HG02840 (cell line): Measurements from ENCODE around the gene PCDHGA12.
"Not testable (repeated sequence)": the region's sequence is repeated elsewhere in the genome, so short reads cannot be mapped to it uniquely, and the experiment has no call there.

Experiments used
- ATAC-seq: cut with Tn5 transposase; IDR thresholded peaks from one replicate; pipeline ENCODE4 v1.9.1; 2021; ENCODE audit warnings: mild to moderate bottlenecking, moderate library complexity, moderate number of reproducible peaks; ENCODE audit not compliant: unreplicated experiment, low FRiP score

PCDHGA12 gene

DNA sequence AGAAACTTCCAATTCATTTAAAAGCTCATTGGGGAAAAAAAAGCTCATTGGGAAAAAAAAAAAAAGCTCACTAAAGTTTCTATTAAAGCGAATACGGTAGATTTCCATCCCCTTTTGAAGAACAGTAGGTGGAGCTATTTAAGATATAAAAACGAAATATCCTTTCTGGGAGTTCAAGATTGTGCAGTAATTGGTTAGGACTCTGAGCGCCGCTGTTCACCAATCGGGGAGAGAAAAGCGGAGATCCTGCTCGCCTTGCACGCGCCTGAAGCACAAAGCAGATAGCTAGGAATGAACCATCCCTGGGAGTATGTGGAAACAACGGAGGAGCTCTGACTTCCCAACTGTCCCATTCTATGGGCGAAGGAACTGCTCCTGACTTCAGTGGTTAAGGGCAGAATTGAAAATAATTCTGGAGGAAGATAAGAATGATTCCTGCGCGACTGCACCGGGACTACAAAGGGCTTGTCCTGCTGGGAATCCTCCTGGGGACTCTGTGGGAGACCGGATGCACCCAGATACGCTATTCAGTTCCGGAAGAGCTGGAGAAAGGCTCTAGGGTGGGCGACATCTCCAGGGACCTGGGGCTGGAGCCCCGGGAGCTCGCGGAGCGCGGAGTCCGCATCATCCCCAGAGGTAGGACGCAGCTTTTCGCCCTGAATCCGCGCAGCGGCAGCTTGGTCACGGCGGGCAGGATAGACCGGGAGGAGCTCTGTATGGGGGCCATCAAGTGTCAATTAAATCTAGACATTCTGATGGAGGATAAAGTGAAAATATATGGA is at the start of gene PCDHGA12:
Gene PCDHGA12, plus strand, starts transcription at position 176 of the 782 bp plus-strand sequence. Its CDS starts 253 bp downstream, at position 429.
- ATAC-seq = no peak

DNA sequence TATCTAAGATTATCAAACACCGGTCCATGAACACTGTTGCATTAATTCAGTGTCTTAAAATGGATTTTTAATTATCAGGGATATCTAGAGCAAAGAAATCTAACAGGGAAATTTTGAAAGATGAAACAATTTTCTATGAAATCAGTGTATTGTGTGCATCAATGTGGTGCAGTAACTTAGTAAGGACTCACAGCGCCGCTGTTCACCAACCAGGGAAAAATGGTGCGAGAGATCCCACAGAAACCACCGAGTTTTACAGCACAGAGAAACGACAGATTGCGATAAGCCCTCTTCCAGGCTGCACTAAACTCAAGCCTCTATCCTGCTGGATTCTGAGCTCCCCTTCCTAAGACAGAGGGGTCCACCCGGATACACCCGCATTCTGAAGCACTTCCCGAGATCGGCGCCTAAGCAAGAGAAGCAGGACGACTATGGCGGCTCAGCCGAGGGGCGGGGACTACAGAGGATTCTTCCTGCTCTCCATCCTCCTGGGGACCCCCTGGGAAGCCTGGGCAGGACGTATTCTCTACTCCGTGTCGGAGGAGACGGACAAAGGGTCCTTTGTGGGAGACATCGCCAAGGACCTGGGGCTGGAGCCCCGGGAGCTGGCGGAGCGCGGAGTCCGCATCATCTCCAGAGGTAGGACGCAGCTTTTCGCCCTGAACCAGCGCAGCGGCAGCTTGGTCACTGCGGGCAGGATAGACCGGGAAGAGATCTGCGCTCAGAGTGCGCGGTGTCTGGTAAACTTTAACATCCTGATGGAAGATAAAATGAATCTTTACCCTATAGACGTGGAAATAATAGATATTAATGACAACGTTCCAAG is 47.6 kb upstream of the PCDHGA12 start, which contains the start of gene PCDHGA7:
Gene PCDHGA7, plus strand, starts transcription at position 274 of the 826 bp plus-strand sequence. Its CDS starts 158 bp downstream, at position 432.
- no peak for ATAC-seq

DNA sequence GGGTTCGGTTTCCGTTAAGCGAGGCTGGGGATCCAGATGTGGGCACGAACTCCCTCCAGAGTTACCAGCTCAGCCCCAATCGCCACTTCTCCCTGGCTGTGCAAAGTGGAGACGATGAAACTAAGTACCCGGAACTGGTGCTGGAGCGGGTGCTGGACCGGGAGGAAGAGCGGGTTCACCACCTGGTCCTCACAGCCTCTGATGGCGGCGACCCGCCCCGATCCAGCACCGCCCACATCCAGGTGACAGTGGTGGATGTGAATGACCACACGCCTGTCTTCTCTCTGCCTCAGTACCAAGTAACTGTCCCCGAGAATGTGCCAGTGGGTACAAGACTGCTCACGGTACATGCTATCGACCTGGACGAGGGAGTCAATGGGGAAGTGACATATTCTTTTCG is 47.0 kb upstream of the PCDHGA12 start:
- no peak for ATAC-seq

DNA sequence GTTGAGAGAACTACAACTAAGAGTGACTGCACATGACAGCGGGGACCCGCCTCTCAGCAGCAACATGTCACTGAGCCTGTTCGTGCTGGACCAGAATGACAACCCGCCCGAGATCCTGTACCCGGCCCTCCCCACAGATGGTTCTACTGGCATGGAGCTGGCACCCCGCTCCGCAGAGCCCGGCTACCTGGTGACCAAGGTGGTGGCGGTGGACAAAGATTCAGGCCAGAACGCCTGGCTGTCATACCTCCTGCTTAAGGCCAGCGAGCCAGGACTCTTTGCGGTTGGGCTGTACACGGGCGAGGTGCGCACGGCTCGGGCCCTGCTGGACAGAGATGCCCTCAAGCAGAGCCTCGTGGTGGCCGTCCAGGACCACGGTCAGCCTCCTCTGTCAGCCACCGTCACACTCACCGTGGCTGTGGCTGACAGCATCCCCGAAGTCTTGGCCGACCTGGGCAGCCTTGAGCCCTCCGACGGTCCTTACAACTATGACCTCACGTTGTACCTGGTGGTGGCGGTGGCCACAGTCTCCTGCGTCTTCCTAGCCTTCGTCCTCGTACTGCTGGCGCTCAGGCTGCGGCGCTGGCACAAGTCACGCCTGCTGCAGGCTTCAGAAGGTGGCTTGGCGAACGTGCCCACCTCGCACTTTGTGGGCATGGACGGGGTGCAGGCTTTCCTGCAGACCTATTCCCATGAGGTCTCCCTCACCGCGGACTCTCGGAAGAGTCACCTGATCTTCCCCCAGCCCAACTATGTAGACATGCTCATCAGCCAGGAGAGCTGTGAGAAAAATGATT is 45.6 kb upstream of the PCDHGA12 start:
- ATAC-seq = no peak

DNA sequence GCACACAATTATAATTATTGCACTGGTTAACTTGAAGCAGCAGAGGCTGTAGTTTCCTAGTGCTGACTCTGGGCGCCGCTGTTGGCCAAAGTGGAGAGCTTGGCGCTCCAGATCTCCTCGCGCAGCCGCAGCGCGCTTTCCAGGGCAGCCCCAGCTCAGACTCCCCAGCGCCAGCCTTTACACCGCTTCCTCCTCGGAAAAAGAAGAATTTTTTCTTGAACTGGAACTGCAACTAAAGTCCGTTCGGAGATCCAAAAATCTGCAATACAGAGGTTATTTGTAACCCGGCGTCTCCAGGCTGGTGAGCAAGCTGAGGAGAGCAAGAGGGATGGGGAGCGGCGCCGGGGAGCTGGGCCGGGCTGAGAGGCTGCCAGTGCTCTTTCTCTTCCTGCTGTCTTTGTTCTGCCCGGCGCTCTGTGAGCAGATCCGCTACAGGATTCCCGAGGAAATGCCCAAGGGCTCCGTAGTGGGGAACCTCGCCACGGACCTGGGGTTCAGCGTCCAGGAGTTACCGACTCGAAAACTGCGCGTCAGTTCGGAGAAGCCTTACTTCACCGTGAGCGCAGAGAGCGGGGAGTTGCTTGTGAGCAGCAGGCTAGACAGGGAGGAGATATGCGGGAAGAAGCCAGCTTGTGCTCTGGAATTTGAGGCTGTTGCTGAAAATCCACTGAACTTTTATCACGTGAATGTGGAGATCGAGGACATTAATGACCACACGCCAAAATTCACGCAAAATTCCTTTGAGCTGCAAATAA is 42.6 kb upstream of the PCDHGA12 start, which contains the start of gene PCDHGB4:
Gene PCDHGB4, plus strand, starts transcription at position 142 of the 755 bp plus-strand sequence. Its CDS starts 187 bp downstream, at position 329.
- ATAC-seq = not testable (repeated sequence)

DNA sequence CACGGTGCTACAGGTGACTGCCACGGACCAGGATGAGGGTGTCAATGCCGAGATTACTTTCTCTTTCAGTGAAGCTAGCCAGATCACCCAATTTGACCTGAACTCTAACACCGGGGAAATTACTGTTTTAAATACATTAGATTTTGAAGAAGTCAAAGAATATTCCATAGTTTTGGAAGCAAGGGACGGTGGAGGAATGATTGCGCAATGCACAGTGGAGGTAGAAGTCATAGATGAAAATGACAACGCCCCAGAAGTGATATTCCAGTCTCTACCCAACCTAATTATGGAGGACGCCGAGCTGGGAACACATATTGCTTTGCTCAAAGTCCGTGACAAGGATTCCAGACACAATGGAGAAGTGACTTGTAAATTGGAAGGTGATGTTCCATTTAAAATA is 41.6 kb upstream of the PCDHGA12 start:
- no peak for ATAC-seq

DNA sequence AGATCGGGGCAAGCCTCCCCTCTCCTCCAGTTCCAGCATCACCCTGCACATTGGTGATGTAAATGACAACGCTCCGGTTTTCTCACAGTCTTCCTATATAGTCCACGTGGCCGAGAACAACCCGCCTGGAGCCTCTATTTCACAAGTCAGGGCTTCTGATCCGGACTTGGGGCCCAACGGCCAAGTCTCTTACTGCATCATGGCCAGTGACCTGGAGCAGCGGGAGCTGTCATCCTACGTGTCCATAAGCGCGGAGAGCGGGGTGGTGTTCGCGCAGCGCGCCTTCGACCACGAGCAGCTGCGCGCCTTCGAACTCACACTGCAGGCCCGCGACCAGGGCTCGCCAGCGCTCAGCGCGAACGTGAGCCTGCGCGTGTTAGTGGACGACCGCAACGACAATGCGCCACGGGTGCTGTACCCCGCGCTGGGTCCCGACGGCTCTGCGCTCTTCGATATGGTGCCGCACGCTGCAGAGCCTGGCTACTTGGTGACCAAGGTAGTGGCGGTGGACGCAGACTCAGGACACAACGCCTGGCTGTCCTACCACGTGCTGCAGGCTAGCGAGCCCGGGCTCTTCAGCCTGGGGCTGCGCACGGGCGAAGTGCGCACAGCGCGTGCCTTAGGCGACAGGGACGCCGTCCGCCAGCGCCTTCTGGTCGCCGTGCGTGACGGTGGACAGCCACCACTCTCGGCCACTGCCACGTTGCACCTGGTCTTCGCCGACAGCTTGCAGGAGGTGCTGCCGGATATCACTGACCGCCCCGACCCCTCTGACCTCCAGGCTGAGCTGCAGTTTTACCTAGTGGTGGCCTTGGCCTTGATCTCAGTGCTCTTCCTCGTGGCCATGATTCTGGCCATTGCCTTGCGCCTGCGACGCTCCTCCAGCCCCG is 40.9 kb upstream of the PCDHGA12 start:
- no peak for ATAC-seq

DNA sequence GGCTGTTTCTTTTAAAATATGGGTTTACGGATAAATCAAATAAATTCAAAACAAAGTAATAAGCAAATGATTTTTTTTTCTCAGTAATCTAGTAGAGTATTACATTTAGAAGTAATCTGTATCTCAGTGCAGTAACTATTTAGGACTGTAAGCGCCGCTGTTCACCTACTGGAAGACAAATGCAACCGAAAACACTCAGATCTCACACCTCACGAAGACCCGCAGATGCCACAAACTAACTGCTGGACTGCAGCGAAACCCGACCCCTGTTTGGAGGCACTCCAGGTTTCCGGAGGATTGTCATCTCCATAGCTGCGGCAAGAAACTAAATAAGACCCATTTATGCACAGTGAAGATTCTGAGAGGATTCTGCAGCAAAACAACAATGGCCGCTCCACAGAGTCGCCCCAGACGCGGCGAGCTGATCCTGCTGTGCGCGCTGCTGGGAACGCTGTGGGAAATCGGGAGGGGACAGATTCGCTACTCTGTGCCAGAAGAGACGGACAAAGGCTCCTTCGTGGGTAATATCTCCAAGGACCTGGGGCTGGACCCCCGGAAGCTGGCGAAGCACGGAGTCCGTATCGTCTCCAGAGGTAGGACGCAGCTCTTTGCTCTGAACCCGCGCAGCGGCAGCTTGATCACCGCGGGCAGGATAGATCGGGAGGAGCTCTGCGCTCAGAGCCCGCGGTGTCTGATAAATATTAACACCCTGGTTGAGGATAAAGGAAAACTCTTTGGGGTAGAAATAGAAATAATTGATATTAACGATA is 37.7 kb upstream of the PCDHGA12 start, which contains the start of gene PCDHGA8:
Gene PCDHGA8, plus strand, starts transcription at position 205 of the 770 bp plus-strand sequence. Its CDS starts 181 bp downstream, at position 386.
- no peak for ATAC-seq

DNA sequence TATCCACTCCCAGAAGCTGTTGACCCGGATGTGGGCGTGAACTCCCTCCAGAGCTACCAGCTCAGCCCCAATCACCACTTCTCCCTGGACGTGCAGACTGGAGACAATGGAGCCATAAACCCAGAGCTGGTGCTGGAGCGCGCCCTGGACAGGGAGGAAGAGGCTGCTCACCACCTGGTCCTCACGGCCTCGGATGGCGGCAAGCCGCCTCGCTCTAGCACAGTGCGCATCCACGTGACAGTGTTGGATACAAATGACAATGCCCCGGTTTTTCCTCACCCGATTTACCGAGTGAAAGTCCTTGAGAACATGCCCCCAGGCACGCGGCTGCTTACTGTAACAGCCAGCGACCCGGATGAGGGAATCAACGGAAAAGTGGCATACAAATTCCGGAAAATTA is 37.0 kb upstream of the PCDHGA12 start:
- ATAC-seq = no peak

DNA sequence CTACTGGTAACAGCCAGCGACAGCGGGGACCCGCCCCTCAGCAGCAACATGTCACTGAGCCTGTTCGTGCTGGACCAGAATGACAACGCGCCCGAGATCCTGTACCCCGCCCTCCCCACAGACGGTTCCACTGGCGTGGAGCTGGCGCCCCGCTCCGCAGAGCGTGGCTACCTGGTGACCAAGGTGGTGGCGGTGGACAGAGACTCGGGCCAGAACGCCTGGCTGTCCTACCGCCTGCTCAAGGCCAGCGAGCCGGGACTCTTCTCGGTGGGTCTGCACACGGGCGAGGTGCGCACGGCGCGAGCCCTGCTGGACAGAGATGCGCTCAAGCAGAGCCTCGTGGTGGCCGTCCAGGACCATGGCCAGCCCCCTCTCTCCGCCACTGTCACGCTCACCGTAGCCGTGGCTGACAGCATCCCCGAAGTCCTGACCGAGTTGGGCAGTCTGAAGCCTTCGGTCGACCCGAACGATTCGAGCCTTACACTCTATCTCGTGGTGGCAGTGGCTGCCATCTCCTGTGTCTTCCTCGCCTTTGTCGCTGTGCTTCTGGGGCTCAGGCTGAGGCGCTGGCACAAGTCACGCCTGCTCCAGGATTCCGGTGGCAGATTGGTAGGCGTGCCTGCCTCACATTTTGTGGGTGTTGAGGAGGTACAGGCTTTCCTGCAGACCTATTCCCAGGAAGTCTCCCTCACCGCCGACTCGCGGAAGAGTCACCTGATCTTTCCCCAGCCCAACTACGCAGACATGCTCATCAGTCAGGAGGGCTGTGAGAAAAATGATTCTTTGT is 35.7 kb upstream of the PCDHGA12 start:
- ATAC-seq = not testable (repeated sequence)

DNA sequence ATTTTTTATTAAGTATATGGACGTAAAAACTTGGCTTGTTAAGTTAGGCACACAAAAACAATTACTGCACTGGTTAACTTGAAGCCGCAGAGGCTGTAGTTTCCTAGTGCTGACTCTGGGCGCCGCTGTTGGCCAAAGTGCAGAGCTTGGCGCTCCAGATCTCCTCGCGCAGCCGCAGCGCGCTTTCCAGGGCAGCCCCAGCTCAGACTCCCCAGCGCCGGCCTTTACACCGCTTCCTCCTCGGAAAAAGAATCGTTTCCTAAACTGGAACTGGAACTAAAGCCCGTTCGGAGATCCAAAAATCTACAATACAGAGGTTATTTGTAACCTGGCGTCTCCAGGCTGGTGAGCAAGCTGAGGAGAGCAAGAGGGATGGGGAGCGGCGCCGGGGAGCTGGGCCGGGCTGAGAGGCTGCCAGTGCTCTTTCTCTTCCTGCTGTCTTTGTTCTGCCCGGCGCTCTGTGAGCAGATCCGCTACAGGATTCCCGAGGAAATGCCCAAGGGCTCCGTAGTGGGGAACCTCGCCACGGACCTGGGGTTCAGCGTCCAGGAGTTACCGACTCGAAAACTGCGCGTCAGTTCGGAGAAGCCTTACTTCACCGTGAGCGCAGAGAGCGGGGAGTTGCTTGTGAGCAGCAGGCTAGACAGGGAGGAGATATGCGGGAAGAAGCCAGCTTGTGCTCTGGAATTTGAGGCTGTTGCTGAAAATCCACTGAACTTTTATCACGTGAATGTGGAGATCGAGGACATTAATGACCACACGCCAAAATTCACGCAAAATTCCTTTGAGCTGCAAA is 32.4 kb upstream of the PCDHGA12 start, which contains the start of gene PCDHGB5:
Gene PCDHGB5, plus strand, starts transcription at position 192 of the 796 bp plus-strand sequence. Its CDS starts 181 bp downstream, at position 373.
- not testable (repeated sequence) for ATAC-seq

DNA sequence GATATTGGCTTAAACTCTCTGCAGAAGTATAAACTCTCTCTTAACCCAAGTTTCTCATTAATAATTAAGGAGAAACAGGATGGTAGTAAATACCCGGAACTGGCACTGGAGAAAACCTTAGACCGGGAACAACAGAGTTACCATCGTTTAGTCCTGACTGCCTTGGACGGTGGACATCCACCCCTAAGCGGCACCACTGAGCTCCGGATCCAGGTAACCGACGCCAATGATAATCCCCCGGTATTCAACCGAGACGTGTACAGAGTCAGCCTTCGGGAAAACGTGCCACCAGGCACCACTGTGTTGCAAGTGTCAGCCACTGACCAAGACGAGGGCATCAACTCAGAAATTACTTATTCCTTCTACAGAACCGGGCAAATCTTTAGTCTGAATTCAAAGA is 31.7 kb upstream of the PCDHGA12 start:
- ATAC-seq = no peak

DNA sequence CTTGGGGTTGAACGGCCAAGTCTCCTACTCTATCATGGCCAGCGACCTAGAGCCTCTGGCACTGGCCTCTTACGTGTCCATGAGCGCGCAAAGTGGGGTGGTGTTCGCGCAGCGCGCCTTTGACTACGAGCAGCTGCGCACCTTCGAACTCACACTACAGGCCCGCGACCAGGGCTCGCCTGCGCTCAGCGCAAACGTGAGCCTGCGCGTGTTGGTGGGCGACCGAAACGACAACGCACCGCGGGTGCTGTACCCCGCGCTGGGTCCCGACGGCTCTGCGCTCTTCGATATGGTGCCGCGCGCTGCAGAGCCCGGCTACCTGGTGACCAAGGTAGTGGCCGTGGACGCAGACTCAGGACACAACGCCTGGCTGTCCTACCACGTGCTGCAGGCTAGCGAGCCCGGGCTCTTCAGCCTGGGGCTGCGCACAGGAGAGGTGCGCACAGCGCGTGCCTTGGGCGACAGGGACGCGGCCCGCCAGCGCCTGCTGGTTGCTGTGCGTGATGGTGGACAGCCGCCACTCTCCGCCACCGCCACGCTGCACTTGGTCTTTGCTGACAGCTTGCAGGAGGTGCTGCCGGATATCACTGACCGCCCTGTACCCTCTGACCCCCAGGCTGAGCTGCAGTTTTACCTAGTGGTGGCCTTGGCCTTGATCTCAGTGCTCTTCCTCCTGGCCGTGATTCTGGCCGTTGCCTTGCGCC is 30.6 kb upstream of the PCDHGA12 start:
- no peak for ATAC-seq

DNA sequence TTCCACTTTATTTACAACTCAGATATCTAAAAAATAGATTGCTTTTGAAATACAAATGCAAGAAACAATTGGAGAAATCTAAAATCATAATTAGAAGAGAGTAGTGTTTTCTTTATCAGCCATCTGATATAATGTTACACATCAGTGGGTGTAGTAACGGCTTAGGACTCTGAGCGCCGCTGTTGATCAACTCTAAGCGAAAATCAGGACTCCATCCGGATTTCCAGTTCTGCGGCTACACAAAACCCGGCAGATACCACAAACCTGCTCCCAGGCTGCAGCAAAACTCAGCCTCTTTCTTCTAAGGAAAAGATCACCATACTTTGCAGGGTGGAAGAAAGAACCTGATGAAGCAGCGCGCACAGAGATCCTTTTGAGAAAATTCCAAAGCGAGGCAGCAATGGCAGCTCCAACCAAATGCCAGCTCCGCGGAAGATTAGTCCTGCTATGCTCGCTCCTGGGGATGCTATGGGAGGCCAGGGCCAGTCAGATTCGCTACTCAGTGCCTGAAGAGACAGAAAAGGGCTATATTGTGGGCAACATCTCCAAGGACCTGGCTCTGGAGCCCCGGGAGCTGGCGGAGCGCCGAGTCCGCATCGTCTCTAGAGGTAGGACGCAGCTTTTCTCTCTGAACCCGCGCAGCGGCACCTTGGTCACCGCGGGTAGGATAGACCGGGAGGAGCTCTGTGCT is 27.6 kb upstream of the PCDHGA12 start, which contains the start of gene PCDHGA9:
Gene PCDHGA9, plus strand, starts transcription at position 226 of the 691 bp plus-strand sequence. Its CDS starts 175 bp downstream, at position 401.
- no peak for ATAC-seq

DNA sequence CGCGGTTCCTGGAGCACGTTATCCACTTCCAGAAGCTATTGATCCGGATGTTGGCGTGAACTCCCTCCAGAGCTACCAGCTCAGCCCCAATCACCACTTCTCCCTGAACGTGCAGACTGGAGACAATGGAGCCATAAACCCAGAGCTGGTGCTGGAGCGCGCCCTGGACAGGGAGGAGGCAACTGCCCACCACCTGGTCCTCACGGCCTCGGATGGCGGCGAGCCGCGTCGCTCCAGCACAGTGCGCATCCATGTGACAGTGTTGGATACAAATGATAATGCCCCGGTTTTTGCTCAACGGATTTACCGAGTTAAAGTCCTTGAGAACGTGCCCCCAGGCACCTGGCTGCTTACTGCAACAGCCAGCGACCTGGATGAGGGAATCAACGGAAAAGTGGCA is 26.9 kb upstream of the PCDHGA12 start:
- ATAC-seq = no peak
